ENCODE results near the gene IGIP. TPM values are rescaled to one million over a fixed set of nuclear protein-coding genes. Genes with fewer than 3 reads are reported as not detected.

Gene IGIP
- total RNA-seq, 1 donor from 2014 or later, result 2.0 TPM

DNA sequence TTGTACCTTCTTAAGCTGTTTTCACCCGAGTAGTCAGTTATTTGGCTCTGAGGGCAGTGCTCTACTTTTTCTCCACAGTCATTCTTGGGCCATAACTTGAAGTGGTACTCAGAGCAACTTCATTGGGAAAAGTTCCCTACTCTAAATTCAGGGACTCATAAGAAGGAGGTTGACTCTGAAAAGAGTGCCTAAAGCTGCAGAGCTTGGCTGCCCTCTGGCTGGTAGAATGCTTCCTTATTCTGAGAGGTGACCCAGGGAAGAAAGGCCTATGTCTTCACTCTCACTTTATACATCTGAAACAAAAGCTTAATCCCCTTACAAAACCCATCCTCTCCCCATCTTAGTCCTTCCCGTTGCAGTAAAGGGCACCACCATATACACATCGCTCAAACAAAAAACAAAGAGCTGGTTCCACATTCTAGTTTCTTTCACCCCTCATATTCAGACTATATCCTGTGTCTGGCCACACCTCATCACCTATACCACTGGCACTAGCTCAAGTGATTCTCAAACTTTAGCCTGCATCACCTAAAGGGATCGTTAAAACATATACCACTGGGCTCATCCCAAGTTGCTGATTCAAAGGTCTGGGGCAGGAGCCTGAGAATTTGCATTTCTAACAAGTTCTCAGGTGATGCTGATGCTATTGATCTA, 7.9 kb downstream of the IGIP start:
- H3K27ac Mint-ChIP-seq, result no peak overlapping the region
- H3K4me3 Mint-ChIP-seq (ENCODE audit: low read depth), result no peak overlapping the region
- no peak for DNase-seq (ENCODE audit: low spot score, unreplicated experiment)
- H3K4me1 Mint-ChIP-seq (ENCODE audit: low read depth), result no peaks in the 10 kb centered on the region
- H3K9me3 Mint-ChIP-seq (ENCODE audit: low read depth), result no peaks in the 10 kb centered on the region
- peaks cover 16% of the 10 kb centered on the region for H3K27me3 Mint-ChIP-seq
- H3K36me3 Mint-ChIP-seq (ENCODE audit: insufficient read depth), result no peaks in the 10 kb centered on the region
- TF ChIP-seq, protein P1, sequence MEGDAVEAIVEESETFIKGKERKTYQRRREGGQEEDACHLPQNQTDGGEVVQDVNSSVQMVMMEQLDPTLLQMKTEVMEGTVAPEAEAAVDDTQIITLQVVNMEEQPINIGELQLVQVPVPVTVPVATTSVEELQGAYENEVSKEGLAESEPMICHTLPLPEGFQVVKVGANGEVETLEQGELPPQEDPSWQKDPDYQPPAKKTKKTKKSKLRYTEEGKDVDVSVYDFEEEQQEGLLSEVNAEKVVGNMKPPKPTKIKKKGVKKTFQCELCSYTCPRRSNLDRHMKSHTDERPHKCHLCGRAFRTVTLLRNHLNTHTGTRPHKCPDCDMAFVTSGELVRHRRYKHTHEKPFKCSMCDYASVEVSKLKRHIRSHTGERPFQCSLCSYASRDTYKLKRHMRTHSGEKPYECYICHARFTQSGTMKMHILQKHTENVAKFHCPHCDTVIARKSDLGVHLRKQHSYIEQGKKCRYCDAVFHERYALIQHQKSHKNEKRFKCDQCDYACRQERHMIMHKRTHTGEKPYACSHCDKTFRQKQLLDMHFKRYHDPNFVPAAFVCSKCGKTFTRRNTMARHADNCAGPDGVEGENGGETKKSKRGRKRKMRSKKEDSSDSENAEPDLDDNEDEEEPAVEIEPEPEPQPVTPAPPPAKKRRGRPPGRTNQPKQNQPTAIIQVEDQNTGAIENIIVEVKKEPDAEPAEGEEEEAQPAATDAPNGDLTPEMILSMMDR (IDR thresholded peaks at IDR 0.05; ENCODE audit: unreplicated experiment), result no peak

DNA sequence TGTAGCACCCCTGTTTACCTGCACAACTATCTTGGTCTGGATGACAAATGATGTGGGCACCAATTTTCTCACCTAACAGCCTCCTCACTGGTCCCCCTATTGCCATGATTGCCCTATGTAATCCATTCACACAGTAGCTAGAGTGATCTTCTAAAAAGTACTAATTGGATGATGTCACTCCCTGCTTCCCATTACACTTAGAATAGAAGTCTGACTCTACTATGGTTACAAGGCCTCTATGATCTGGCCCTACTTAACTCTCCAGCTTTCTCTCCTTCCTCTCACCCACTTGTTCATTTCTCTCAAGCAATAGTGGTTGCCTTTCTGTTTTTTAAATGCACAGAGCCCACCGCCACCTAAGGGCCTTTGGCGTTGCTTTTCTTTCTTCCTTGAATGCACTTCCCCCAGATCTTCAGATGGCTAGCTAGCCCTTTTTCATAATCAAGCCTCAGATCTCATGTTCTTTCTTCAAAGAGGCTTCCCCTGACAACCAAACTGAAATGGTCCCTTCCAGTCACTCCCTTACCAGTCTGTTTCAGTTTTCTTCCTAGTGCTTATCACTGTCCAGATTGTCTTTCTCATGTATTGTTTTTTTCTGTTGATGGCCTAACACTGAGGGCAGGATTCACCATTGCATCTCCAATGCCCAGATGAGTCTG, 8.7 kb downstream of the IGIP start:
- Mint-ChIP-seq H3K36me3 (ENCODE audit: insufficient read depth) (no peaks in the 10 kb centered on the region), H3K4me3 (ENCODE audit: low read depth) (no peak overlapping the region), H3K4me1 (ENCODE audit: low read depth) (no peaks in the 10 kb centered on the region), H3K27me3 (peaks cover 16% of the 10 kb centered on the region), H3K9me3 (ENCODE audit: low read depth) (no peaks in the 10 kb centered on the region), H3K27ac (no peak overlapping the region)
- TF ChIP-seq, protein P1 (IDR thresholded peaks at IDR 0.05; ENCODE audit: unreplicated experiment), result no peak
- DNase-seq (ENCODE audit: low spot score, unreplicated experiment), result no peak

DNA sequence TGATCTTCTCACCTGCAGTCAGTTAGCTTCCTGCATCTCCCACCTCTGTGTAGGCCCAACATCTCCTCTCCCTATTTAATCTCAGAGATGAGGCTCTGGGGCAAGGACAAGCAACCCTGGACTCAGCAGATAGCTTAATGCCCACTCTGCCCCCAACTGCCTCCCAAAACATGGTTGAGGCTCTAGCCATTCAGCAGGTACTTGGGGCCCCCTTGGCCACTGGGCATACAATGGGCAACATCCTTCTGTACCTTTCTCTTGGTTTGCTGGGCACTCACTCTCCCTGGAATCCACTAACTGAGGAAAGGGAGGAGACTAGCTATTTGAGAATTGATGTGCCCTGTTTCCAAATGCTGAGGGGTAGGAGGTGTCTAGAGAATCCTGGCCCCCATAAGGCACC, 9.4 kb downstream of the IGIP start:
- Mint-ChIP-seq H3K27me3 (peaks cover 19% of the 10 kb centered on the region), H3K9me3 (ENCODE audit: low read depth) (peaks cover 2% of the 10 kb centered on the region), H3K4me1 (ENCODE audit: low read depth) (no peaks in the 10 kb centered on the region), H3K4me3 (ENCODE audit: low read depth) (no peak overlapping the region), H3K36me3 (ENCODE audit: insufficient read depth) (no peaks in the 10 kb centered on the region), H3K27ac (no peak overlapping the region)
- TF ChIP-seq, protein P1 (IDR thresholded peaks at IDR 0.05; ENCODE audit: unreplicated experiment), result no peak
- no peak for DNase-seq (ENCODE audit: low spot score, unreplicated experiment)

DNA sequence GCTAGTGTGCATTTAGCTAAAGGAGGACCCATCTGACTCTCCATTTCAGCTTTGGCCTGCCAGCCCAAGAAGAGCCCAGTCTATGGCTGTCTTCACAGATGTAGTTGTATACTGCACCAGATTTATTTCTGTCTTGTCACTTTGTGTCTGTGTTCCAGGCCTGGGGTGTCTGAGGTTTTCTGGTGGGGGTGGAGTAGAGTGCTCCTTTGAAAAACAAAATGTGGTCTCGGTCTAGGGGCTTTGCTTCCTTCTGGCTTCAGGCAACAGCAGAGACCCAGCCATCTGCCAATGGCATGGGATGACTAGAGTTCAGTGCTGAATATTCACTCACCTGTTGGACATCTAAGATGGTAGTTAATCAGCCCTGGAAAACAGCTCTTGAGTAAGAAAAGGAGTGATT, 10.9 kb downstream of the IGIP start:
- Mint-ChIP-seq H3K36me3 (ENCODE audit: insufficient read depth) (no peaks in the 10 kb centered on the region), H3K27me3 (peaks cover 14% of the 10 kb centered on the region), H3K4me3 (ENCODE audit: low read depth) (no peak overlapping the region), H3K9me3 (ENCODE audit: low read depth) (peaks cover 2% of the 10 kb centered on the region), H3K27ac (no peak overlapping the region), H3K4me1 (ENCODE audit: low read depth) (no peaks in the 10 kb centered on the region)
- DNase-seq (ENCODE audit: low spot score, unreplicated experiment), result no peak
- TF ChIP-seq, protein P1 (IDR thresholded peaks at IDR 0.05; ENCODE audit: unreplicated experiment), result no peak

DNA sequence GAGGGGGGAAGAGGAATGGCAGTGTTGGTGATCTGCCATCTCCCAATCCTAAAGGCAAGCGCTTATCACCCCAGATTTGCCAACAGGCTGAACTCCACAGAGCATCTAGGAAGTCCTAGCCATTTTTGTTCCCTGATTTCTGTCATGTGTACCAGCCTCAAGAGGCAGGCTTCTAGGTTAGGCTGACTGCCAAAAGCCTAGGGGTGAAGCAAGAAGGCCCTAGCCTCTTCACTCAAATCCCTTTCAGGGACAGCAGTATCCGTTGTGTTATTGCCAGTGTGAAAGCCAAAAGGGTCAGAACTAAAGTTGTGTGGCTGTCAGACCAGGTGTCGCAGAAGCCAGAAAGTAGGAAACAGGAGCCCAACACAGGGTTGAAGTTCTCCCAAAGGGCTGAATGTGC, 14.7 kb downstream of the IGIP start:
- TF ChIP-seq, protein P1 (IDR thresholded peaks at IDR 0.05; ENCODE audit: unreplicated experiment), result no peak
- peaks cover 23% of the 10 kb centered on the region for H3K27me3 Mint-ChIP-seq
- H3K4me3 Mint-ChIP-seq (ENCODE audit: low read depth), result no peak overlapping the region
- H3K9me3 Mint-ChIP-seq (ENCODE audit: low read depth), result peaks cover 2% of the 10 kb centered on the region
- H3K36me3 Mint-ChIP-seq (ENCODE audit: insufficient read depth), result no peaks in the 10 kb centered on the region
- no peak for DNase-seq (ENCODE audit: low spot score, unreplicated experiment)
- peaks cover 3% of the 10 kb centered on the region for H3K4me1 Mint-ChIP-seq (ENCODE audit: low read depth)
- H3K27ac Mint-ChIP-seq, result no peak overlapping the region

All from progenitor cell of endocrine pancreas (in vitro differentiated cells).